Measurements from ENCODE around the gene GPX1.
"Not testable (repeated sequence)": the region's sequence is repeated elsewhere in the genome, so short reads cannot be mapped to it uniquely, and the experiment has no call there.

DNA sequence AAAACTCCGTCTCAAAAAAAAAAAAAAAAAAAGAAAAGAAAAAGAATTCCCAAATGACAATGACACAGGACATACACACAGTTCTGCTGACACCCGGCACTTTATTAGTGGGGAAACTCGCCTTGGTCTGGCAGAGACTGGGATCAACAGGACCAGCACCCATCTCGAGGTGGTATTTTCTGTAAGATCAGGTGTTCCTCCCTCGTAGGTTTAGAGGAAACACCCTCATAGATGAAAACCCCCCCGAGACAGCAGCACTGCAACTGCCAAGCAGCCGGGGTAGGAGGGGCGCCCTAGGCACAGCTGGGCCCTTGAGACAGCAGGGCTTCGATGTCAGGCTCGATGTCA lies 1.1 kb downstream of the GPX1 start:
- TF ChIP-seq, protein P1, sequence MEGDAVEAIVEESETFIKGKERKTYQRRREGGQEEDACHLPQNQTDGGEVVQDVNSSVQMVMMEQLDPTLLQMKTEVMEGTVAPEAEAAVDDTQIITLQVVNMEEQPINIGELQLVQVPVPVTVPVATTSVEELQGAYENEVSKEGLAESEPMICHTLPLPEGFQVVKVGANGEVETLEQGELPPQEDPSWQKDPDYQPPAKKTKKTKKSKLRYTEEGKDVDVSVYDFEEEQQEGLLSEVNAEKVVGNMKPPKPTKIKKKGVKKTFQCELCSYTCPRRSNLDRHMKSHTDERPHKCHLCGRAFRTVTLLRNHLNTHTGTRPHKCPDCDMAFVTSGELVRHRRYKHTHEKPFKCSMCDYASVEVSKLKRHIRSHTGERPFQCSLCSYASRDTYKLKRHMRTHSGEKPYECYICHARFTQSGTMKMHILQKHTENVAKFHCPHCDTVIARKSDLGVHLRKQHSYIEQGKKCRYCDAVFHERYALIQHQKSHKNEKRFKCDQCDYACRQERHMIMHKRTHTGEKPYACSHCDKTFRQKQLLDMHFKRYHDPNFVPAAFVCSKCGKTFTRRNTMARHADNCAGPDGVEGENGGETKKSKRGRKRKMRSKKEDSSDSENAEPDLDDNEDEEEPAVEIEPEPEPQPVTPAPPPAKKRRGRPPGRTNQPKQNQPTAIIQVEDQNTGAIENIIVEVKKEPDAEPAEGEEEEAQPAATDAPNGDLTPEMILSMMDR (IDR thresholded peaks at IDR 0.05), result not testable (repeated sequence)
- not testable (repeated sequence) for TF ChIP-seq EP300, POLR2A (IDR thresholded peaks at IDR 0.05)
